Measurements from ENCODE around the gene CADM2. TPM values are rescaled to one million over a fixed set of nuclear protein-coding genes. Genes with fewer than 3 reads are reported as not detected.

Gene CADM2
- total RNA-seq, 1 donor from 2014 or later: 0.55 TPM

DNA sequence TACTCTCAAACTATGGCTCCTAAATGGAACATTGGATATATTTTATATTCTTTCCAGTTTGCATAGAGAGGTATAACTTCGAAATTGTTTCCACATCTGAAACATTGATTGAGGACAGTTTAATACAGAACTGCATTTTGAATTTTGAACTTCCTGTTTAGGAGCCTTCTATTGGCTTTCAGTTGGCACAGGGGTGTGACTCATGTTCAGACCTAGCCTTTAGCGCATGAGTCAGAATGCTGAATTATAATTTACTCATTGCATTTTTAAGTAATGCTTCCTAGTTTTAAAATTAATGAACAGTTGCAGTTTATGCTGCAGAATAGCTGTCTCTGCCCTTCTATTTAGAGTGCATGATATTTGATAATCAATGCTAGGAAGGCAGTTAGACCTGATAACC is 751.7 kb downstream of the CADM2 start:
- DNase-seq (no peak), ATAC-seq (no peak)
- no peaks in the 10 kb centered on the region for H3K9me3 ChIP-seq
- H3K4me3 ChIP-seq: no peak overlapping the region
- TF ChIP-seq, protein P1, sequence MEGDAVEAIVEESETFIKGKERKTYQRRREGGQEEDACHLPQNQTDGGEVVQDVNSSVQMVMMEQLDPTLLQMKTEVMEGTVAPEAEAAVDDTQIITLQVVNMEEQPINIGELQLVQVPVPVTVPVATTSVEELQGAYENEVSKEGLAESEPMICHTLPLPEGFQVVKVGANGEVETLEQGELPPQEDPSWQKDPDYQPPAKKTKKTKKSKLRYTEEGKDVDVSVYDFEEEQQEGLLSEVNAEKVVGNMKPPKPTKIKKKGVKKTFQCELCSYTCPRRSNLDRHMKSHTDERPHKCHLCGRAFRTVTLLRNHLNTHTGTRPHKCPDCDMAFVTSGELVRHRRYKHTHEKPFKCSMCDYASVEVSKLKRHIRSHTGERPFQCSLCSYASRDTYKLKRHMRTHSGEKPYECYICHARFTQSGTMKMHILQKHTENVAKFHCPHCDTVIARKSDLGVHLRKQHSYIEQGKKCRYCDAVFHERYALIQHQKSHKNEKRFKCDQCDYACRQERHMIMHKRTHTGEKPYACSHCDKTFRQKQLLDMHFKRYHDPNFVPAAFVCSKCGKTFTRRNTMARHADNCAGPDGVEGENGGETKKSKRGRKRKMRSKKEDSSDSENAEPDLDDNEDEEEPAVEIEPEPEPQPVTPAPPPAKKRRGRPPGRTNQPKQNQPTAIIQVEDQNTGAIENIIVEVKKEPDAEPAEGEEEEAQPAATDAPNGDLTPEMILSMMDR (IDR thresholded peaks at IDR 0.05): no peak
- H3K4me1 ChIP-seq: no peaks in the 10 kb centered on the region
- intact Hi-C loops (cut with DNase I): no loop called here
- no peaks in the 10 kb centered on the region for H3K36me3 ChIP-seq
- H3K27ac ChIP-seq: no peak overlapping the region
- H3K27me3 ChIP-seq: no peaks in the 10 kb centered on the region

DNA sequence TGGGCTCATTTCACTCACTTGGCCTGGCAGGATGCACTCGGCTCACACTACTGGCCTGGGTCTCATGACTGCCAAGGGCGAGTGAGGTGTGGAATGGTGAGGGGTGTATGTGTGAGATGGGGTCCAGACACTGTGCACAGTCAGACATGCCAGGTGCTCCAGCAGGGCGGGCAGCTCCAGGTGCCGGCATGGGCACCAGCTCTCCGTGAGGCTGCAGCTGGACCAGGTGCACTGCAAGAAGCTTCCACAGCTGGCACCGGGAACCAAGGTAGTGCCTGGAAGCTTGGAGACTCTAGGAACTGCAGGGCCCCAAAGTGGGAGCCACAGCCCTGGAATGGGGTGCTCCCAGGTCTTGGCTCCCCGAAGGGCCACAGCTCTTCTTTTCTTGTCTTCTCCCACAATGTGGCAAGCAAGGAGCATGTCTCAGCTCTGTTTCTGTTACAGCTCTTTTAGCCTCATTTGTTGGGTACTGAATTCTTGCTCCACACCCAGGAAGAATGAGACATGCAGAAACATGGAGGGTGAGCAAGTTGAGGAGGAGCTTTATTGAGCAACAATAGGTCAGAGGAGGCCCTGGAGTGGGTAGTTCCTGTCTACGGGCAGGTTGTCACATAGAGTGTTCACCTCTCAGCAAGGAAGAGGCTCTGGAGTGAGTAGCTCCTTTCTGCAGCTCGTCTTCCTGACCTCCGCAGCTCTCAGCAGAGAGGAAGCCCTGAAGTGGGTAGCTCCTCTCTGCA is 762.8 kb downstream of the CADM2 start:
- TF ChIP-seq, protein P1 (IDR thresholded peaks at IDR 0.05): no peak

DNA sequence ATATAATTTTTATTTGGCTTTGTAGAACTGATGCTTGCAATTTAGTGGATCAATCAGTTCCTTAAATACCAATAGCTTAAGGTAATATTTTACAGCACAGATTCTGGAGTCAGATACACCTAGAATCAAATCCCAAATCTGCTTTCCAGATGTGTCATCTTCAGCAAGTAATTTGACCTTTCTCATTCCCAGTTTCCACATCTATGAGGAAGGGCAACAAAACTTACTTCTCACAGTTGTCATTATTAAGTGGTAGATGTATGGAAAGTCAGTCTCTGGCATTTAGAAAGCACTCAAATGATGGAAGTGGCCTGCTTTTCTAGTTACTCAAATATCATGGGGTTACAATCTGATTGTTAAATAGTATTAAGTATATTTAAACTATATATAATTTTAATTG is 767.0 kb downstream of the CADM2 start:
- H3K9me3 ChIP-seq: no peaks in the 10 kb centered on the region
- TF ChIP-seq, protein P1 (IDR thresholded peaks at IDR 0.05): no peak
- ATAC-seq: no peak

More for the DNA sequence above, 762.8 kb downstream of the CADM2 start:
- H3K36me3 ChIP-seq: no peaks in the 10 kb centered on the region
- H3K27me3 ChIP-seq: no peaks in the 10 kb centered on the region
- no peaks in the 10 kb centered on the region for H3K9me3 ChIP-seq
- no peak overlapping the region for H3K27ac ChIP-seq
- ATAC-seq (no peak), DNase-seq (no peak)
- H3K4me3 ChIP-seq: no peak overlapping the region
- H3K4me1 ChIP-seq: no peaks in the 10 kb centered on the region
- intact Hi-C loops (cut with DNase I): no loop called here

DNA sequence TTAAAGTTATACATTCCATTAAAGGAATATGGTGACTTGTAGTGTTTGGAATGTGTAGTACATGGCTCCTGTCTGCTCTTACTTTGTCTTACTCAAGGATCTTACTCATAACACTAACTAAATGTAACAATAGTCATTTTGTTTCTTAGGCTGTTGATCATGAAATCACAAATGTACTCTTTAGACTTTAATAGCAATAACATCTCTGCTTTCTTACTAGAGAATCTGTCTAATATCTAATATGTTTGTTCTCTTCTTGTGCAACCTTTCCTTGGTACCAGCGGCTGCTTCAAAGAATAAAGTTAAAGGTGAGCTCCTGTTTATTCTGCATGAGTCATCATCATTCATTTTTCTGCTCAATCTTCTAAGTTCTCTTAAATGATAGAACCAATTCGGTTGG is 767.5 kb downstream of the CADM2 start:
- H3K9me3 ChIP-seq: no peaks in the 10 kb centered on the region
- no peak overlapping the region for H3K4me3 ChIP-seq
- H3K4me1 ChIP-seq: no peaks in the 10 kb centered on the region
- H3K36me3 ChIP-seq: no peaks in the 10 kb centered on the region
- no peak for ATAC-seq
- TF ChIP-seq, protein P1 (IDR thresholded peaks at IDR 0.05): no peak
- no peaks in the 10 kb centered on the region for H3K27me3 ChIP-seq
- intact Hi-C loops (cut with DNase I): no loop called here
- no peak for DNase-seq
- H3K27ac ChIP-seq: no peak overlapping the region

More for the DNA sequence above, 767.0 kb downstream of the CADM2 start:
- no peaks in the 10 kb centered on the region for H3K36me3 ChIP-seq
- no peak overlapping the region for H3K27ac ChIP-seq
- no peak overlapping the region for H3K4me3 ChIP-seq
- H3K27me3 ChIP-seq: no peaks in the 10 kb centered on the region
- no peak for DNase-seq
- H3K4me1 ChIP-seq: no peaks in the 10 kb centered on the region
- intact Hi-C loops (cut with DNase I): no loop called here

DNA sequence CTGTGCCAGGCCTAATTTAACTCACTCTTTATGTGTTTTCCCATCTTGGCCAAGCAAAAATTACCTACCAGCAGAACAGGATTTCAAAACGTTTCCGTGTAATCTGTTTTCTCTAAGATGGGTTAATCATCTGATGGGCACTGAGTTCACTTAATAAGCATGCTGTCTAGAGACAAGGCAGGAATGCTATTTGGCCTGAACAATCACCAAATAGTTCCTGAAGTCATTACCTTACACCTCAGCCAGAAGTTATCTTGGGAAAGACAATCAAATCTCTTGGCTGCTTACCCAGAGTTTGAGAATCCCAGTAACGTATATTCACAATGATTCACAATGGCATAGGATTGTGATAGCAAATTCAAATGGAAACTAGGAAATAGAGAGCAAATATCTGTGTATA is 779.1 kb downstream of the CADM2 start:
- no peaks in the 10 kb centered on the region for H3K36me3 ChIP-seq
- TF ChIP-seq, protein P1 (IDR thresholded peaks at IDR 0.05): no peak
- no peak for DNase-seq
- intact Hi-C loops (cut with DNase I): no loop called here
- H3K4me1 ChIP-seq: no peaks in the 10 kb centered on the region
- no peaks in the 10 kb centered on the region for H3K27me3 ChIP-seq
- no peak overlapping the region for H3K4me3 ChIP-seq
- no peak for ATAC-seq
- no peak overlapping the region for H3K27ac ChIP-seq
- H3K9me3 ChIP-seq: no peaks in the 10 kb centered on the region

Data from upper lobe of right lung (tissue), 1 donor.